ENCODE measurements around the gene PPT1.

Gene PPT1

DNA sequence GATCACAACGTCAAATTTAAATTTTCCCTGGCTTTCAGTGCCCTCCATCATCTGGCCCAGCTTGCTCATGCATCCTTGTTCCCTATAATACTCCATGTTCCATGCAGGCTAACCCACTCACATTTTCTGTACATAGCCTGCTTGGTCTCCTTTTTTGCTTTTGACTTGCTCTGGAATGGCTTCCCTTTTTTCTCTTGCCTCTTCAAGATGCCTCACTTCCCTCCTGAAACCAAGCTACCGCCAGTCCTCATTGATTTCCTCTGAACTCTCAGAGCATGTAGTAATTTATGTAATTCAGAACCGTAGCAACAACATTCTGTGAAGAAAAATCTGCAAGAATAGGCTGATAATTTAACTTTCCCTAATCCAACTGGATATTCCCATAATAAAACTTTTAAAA lies 46.2 kb downstream of the PPT1 start:
- no peak for DNase-seq
- Histone ChIP-seq H3K4me3 (ENCODE audit: low read depth in 1 of 2, low read length in 2 of 2) (no peak overlapping the region), H3K27me3 (ENCODE audit: insufficient read depth, low read length, poor library complexity) (no peaks in the 10 kb centered on the region), H2AFZ (ENCODE audit: low read depth, low read length) (no peak overlapping the region), H3K27ac (ENCODE audit: low read length) (no peak overlapping the region), H3K4me2 (ENCODE audit: insufficient read depth, low read length) (no peak overlapping the region), H3K9me3 (ENCODE audit: insufficient read depth, low read length, severe bottlenecking) (no peaks in the 10 kb centered on the region), H3K9ac (ENCODE audit: low read depth, low read length) (no peak overlapping the region), H3K79me2 (ENCODE audit: insufficient read depth, low read length) (peaks cover 95% of the 10 kb centered on the region), H3K36me3 (ENCODE audit: insufficient read depth, low read length) (peaks cover 31% of the 10 kb centered on the region), H4K20me1 (ENCODE audit: insufficient read depth, low read length) (peaks cover 51% of the 10 kb centered on the region; the same call in 1 of the 2 replicates), H3K4me1 (ENCODE audit: insufficient read depth, low read length) (no peaks in the 10 kb centered on the region)
- no peak for ATAC-seq (ENCODE audit: insufficient read depth, low read depth)
- TF ChIP-seq, protein P1, sequence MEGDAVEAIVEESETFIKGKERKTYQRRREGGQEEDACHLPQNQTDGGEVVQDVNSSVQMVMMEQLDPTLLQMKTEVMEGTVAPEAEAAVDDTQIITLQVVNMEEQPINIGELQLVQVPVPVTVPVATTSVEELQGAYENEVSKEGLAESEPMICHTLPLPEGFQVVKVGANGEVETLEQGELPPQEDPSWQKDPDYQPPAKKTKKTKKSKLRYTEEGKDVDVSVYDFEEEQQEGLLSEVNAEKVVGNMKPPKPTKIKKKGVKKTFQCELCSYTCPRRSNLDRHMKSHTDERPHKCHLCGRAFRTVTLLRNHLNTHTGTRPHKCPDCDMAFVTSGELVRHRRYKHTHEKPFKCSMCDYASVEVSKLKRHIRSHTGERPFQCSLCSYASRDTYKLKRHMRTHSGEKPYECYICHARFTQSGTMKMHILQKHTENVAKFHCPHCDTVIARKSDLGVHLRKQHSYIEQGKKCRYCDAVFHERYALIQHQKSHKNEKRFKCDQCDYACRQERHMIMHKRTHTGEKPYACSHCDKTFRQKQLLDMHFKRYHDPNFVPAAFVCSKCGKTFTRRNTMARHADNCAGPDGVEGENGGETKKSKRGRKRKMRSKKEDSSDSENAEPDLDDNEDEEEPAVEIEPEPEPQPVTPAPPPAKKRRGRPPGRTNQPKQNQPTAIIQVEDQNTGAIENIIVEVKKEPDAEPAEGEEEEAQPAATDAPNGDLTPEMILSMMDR (IDR thresholded peaks at IDR 0.05; ENCODE audit: borderline replicate concordance, extremely low read depth, low read length, poor library complexity, severe bottlenecking): no peak
- TF ChIP-seq EZH2 (IDR thresholded peaks at IDR 0.05; ENCODE audit: borderline replicate concordance, low read depth, low read length, severe bottlenecking): no peak

DNA sequence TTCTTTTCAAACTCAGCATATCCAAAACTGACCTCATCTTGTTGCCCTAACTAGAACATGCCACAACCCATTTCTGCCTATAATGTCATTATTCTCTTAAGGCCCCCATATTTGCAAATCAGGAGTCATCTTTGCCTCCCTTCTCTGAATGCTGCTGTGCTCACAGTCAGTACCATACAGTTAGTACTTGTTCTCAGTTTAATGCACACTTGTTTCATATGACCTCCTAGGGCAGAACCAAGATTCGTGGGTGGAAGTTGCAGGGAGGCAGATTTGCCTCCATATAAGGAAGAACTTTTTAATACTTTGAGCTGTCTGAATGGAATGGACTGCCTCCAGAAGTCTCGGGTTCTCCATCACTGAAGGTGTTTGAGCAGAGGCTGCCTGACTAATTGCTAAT lies 47.3 kb downstream of the PPT1 start:
- ATAC-seq (ENCODE audit: insufficient read depth, low read depth): no peak
- no peak for DNase-seq
- Histone ChIP-seq H3K4me1 (ENCODE audit: insufficient read depth, low read length) (no peaks in the 10 kb centered on the region), H3K4me2 (ENCODE audit: insufficient read depth, low read length) (no peak overlapping the region), H3K79me2 (ENCODE audit: insufficient read depth, low read length) (peaks cover 95% of the 10 kb centered on the region), H4K20me1 (ENCODE audit: insufficient read depth, low read length) (peaks cover 57% of the 10 kb centered on the region; the same call in 1 of the 2 replicates), H3K27me3 (ENCODE audit: insufficient read depth, low read length, poor library complexity) (no peaks in the 10 kb centered on the region), H3K27ac (ENCODE audit: low read length) (no peak overlapping the region), H3K4me3 (ENCODE audit: low read depth in 1 of 2, low read length in 2 of 2) (no peak overlapping the region), H2AFZ (ENCODE audit: low read depth, low read length) (no peak overlapping the region), H3K9me3 (ENCODE audit: insufficient read depth, low read length, severe bottlenecking) (no peaks in the 10 kb centered on the region), H3K36me3 (ENCODE audit: insufficient read depth, low read length) (peaks cover 28% of the 10 kb centered on the region), H3K9ac (ENCODE audit: low read depth, low read length) (no peak overlapping the region)
- TF ChIP-seq, protein P1 (IDR thresholded peaks at IDR 0.05; ENCODE audit: borderline replicate concordance, extremely low read depth, low read length, poor library complexity, severe bottlenecking): no peak
- no peak for TF ChIP-seq EZH2 (IDR thresholded peaks at IDR 0.05; ENCODE audit: borderline replicate concordance, low read depth, low read length, severe bottlenecking)

DNA sequence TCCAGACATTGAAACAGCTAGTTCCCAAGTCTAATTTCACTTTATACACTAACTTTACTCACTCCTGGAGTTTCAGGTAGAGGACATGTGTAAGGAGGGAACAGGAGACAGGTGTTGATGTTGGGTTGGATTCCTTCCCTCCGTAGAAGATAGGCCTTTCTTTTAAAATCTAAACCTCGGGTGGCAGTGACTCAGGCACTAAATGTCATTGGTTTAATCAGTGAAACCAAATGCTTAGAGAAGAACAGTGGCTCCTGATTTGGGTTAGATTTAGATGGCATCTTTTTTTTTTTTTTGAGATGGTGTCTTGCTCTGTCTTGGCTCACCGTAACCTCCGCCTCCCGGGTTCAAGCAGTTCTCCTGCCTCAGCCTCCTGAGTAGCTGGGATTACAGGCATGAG lies 49.3 kb downstream of the PPT1 start:
- Histone ChIP-seq H3K4me3 (ENCODE audit: low read depth in 1 of 2, low read length in 2 of 2) (no peak overlapping the region), H3K9ac (ENCODE audit: low read depth, low read length) (no peak overlapping the region), H3K36me3 (ENCODE audit: insufficient read depth, low read length) (peaks cover 29% of the 10 kb centered on the region), H3K4me2 (ENCODE audit: insufficient read depth, low read length) (no peak overlapping the region), H4K20me1 (ENCODE audit: insufficient read depth, low read length) (peaks cover 53% of the 10 kb centered on the region; the same call in 1 of the 2 replicates), H3K79me2 (ENCODE audit: insufficient read depth, low read length) (peaks cover 97% of the 10 kb centered on the region), H3K27ac (ENCODE audit: low read length) (no peak overlapping the region), H3K9me3 (ENCODE audit: insufficient read depth, low read length, severe bottlenecking) (no peaks in the 10 kb centered on the region), H3K27me3 (ENCODE audit: insufficient read depth, low read length, poor library complexity) (no peaks in the 10 kb centered on the region), H3K4me1 (ENCODE audit: insufficient read depth, low read length) (peaks cover 12% of the 10 kb centered on the region), H2AFZ (ENCODE audit: low read depth, low read length) (no peak overlapping the region)
- TF ChIP-seq, protein P1 (IDR thresholded peaks at IDR 0.05; ENCODE audit: borderline replicate concordance, extremely low read depth, low read length, poor library complexity, severe bottlenecking): no peak
- TF ChIP-seq EZH2 (IDR thresholded peaks at IDR 0.05; ENCODE audit: borderline replicate concordance, low read depth, low read length, severe bottlenecking): no peak
- no peak for ATAC-seq (ENCODE audit: insufficient read depth, low read depth)
- no peak for DNase-seq

DNA sequence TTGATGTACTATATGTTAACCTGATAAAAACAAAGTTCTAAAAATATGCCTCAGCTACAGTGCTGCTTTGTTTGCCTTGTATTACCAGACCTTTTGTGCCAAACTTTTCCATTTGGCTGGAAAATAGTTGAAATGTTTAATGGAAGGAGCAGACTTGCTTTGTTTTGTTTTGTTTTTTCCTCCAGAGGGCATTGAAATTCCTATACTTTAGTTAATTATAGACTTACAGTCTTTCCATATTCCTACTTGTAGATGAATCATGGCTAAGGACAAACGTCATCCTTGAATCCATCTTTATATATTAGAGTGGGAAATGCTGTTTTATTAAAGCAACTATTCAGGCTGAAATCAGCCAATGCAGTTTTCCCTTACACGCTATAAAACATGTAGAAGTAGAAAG lies 49.8 kb downstream of the PPT1 start:
- H3K4me3 ChIP-seq (ENCODE audit: low read depth in 1 of 2, low read length in 2 of 2): no peak overlapping the region
- H3K9me3 ChIP-seq (ENCODE audit: insufficient read depth, low read length, severe bottlenecking): no peaks in the 10 kb centered on the region
- H3K9ac ChIP-seq (ENCODE audit: low read depth, low read length): no peak overlapping the region
- H3K4me2 ChIP-seq (ENCODE audit: insufficient read depth, low read length): no peak overlapping the region
- peaks cover 97% of the 10 kb centered on the region for H3K79me2 ChIP-seq (ENCODE audit: insufficient read depth, low read length)
- H4K20me1 ChIP-seq (ENCODE audit: insufficient read depth, low read length): peaks cover 55% of the 10 kb centered on the region; the same call in 1 of the 2 replicates
- peaks cover 34% of the 10 kb centered on the region for H3K36me3 ChIP-seq (ENCODE audit: insufficient read depth, low read length)
- H3K4me1 ChIP-seq (ENCODE audit: insufficient read depth, low read length): peaks cover 17% of the 10 kb centered on the region
- no peaks in the 10 kb centered on the region for H3K27me3 ChIP-seq (ENCODE audit: insufficient read depth, low read length, poor library complexity)
- no peak for TF ChIP-seq EZH2 (IDR thresholded peaks at IDR 0.05; ENCODE audit: borderline replicate concordance, low read depth, low read length, severe bottlenecking)
- TF ChIP-seq, protein P1 (IDR thresholded peaks at IDR 0.05; ENCODE audit: borderline replicate concordance, extremely low read depth, low read length, poor library complexity, severe bottlenecking): no peak
- no peak overlapping the region for H3K27ac ChIP-seq (ENCODE audit: low read length)
- DNase-seq: no peak
- ATAC-seq (ENCODE audit: insufficient read depth, low read depth): no peak
- no peak overlapping the region for H2AFZ ChIP-seq (ENCODE audit: low read depth, low read length)
